ENCODE measurements around the gene ZBTB4. TPM values are rescaled to one million over a fixed set of nuclear protein-coding genes. Genes with fewer than 3 reads are reported as not detected.

ZBTB4 gene
- total RNA-seq, 1 experiment from 2014 or later = 17.7 TPM

GRCh38 chr17:7414837-7415236 lies 64.6 kb downstream of the ZBTB4 start:
- Histone ChIP-seq H3K4me3 (ENCODE audit: low read depth, low read length, poor library complexity, severe bottlenecking) (no peak overlapping the region), H3K27ac (ENCODE audit: low read depth, low read length, poor library complexity, severe bottlenecking) (no peak overlapping the region), H3K27me3 (replicated peaks; ENCODE audit: insufficient read depth, low read depth, low read length, poor library complexity) (no peaks in the 10 kb centered on the region), H3K4me1 (ENCODE audit: insufficient read depth, low read length, poor library complexity, severe bottlenecking) (no peaks in the 10 kb centered on the region), H3K36me3 (ENCODE audit: insufficient read depth, low read length, poor library complexity, severe bottlenecking) (peaks cover 11% of the 10 kb centered on the region), H3K9me3 (ENCODE audit: low read depth, low read length, poor library complexity, severe bottlenecking) (no peaks in the 10 kb centered on the region)
- ChIA-PET CTCF (interaction anchor here (0.5 kb wide), 1 partner anchor 146 kb away, joined by 3 read pairs; no protein-coding TSS in a partner anchor), POLR2A (ENCODE audit: low non-redundant PET) (no interaction called here)
- TF ChIP-seq EZH2 (IDR thresholded peaks at IDR 0.05; ENCODE audit: borderline replicate concordance, low read depth, low read length, poor library complexity, severe bottlenecking) (no peak), CTCF (conservative IDR thresholded peaks at IDR 0.05; ENCODE audit: low read depth, low read length) (no peak)
- no peak for DNase-seq (ENCODE audit: low spot score)
- BruUV-seq (replicated peaks) = no TSS peak
- intact Hi-C loops (cut with micrococcal nuclease; ENCODE audit: unreplicated experiment) = no loop called here

- POLR2A ChIA-PET (ENCODE audit: low non-redundant PET) = no interaction called here
- Histone ChIP-seq H3K36me3 (ENCODE audit: insufficient read depth, low read length, poor library complexity, severe bottlenecking) (peaks cover 17% of the 10 kb centered on the region), H3K27ac (ENCODE audit: low read depth, low read length, poor library complexity, severe bottlenecking) (no peak overlapping the region), H3K4me1 (ENCODE audit: insufficient read depth, low read length, poor library complexity, severe bottlenecking) (no peaks in the 10 kb centered on the region), H3K4me3 (ENCODE audit: low read depth, low read length, poor library complexity, severe bottlenecking) (no peak overlapping the region), H3K9me3 (ENCODE audit: low read depth, low read length, poor library complexity, severe bottlenecking) (no peaks in the 10 kb centered on the region), H3K27me3 (replicated peaks; ENCODE audit: insufficient read depth, low read depth, low read length, poor library complexity) (no peaks in the 10 kb centered on the region)
- TF ChIP-seq CTCF (conservative IDR thresholded peaks at IDR 0.05; ENCODE audit: low read depth, low read length) = no peak
- no peak for TF ChIP-seq EZH2 (IDR thresholded peaks at IDR 0.05; ENCODE audit: borderline replicate concordance, low read depth, low read length, poor library complexity, severe bottlenecking)
- DNase-seq (ENCODE audit: low spot score) = no peak
- intact Hi-C loops (cut with micrococcal nuclease; ENCODE audit: unreplicated experiment) = no loop called here
- CTCF ChIA-PET = no interaction called here
- no TSS peak for BruUV-seq (replicated peaks)
Measured at GRCh38 chr17:7413346-7413985, 66.0 kb downstream of the ZBTB4 start.

GRCh38 chr17:7411427-7411750 lies 68.0 kb downstream of the ZBTB4 start:
- intact Hi-C loops (cut with micrococcal nuclease; ENCODE audit: unreplicated experiment) = no loop called here
- no peaks in the 10 kb centered on the region for H3K27me3 ChIP-seq (replicated peaks; ENCODE audit: insufficient read depth, low read depth, low read length, poor library complexity)
- no peak overlapping the region for H3K27ac ChIP-seq (ENCODE audit: low read depth, low read length, poor library complexity, severe bottlenecking)
- TF ChIP-seq CTCF (conservative IDR thresholded peaks at IDR 0.05; ENCODE audit: low read depth, low read length) (no peak), EZH2 (IDR thresholded peaks at IDR 0.05; ENCODE audit: borderline replicate concordance, low read depth, low read length, poor library complexity, severe bottlenecking) (no peak)
- H3K4me1 ChIP-seq (ENCODE audit: insufficient read depth, low read length, poor library complexity, severe bottlenecking) = peaks cover under 1% of the 10 kb centered on the region
- ChIA-PET POLR2A (ENCODE audit: low non-redundant PET) (no interaction called here), CTCF (no interaction called here)
- DNase-seq (ENCODE audit: low spot score) = no peak
- H3K9me3 ChIP-seq (ENCODE audit: low read depth, low read length, poor library complexity, severe bottlenecking) = no peaks in the 10 kb centered on the region
- peaks cover 17% of the 10 kb centered on the region for H3K36me3 ChIP-seq (ENCODE audit: insufficient read depth, low read length, poor library complexity, severe bottlenecking)
- no peak overlapping the region for H3K4me3 ChIP-seq (ENCODE audit: low read depth, low read length, poor library complexity, severe bottlenecking)
- BruUV-seq (replicated peaks) = no TSS peak

Measured in A673 (cell line).